GM12873 (cell line): ENCODE measurements around the gene ATG4D.

ENCODE experiments used
- CTCF ChIP-seq: IDR thresholded peaks from 2 replicates; pipeline ENCODE4 v1.5.1; 2012; ENCODE audit warnings: low read depth, mild to moderate bottlenecking, moderate library complexity, low read length, control low read depth; ENCODE audit not compliant: insufficient read depth; ENCODE audit errors: missing control alignments

ATG4D gene

GRCh38 chr19:10577951-10578350 is 34.2 kb downstream of the ATG4D start:
- no peak for TF ChIP-seq CTCF

GRCh38 chr19:10580979-10581631 is 37.4 kb downstream of the ATG4D start:
- peak; percentile 100 for TF ChIP-seq CTCF

- no peak for TF ChIP-seq CTCF
Measured at GRCh38 chr19:10582091-10582490, 38.4 kb downstream of the ATG4D start.

GRCh38 chr19:10583036-10583776 is 39.5 kb downstream of the ATG4D start:
- no peak for TF ChIP-seq CTCF

- TF ChIP-seq CTCF, result no peak
Measured at GRCh38 chr19:10586396-10586795, 42.7 kb downstream of the ATG4D start.

GRCh38 chr19:10587022-10587838 is 43.5 kb downstream of the ATG4D start, which contains the start of gene AP1M2:
Gene AP1M2 (minus strand): TSS chr19:10587312. CDS start chr19:10587231, 81 bp downstream.
- no peak for TF ChIP-seq CTCF

GRCh38 chr19:10587839-10588150 is 44.1 kb downstream of the ATG4D start:
- no peak for TF ChIP-seq CTCF
